ENCODE measurements around the gene MPPED2. TPM values are rescaled to one million over a fixed set of nuclear protein-coding genes. Genes with fewer than 3 reads are reported as not detected.

MPPED2 gene
- total and polyA plus RNA-seq, 2 of the 13 experiments (the other 11 are each of a cell fraction or from before 2014, with no cell fraction given): not detected

- no peak overlapping the region for H2AFZ ChIP-seq (ENCODE audit: low read length)
- in situ Hi-C loops (cut with HindIII; ENCODE audit: extremely low pct_ligation_motif_present, low pct_unique_long_range_greater_than_20kb) (no loop called here), intact Hi-C loops (cut with micrococcal nuclease; ENCODE audit: unreplicated experiment) (no loop called here)
- peaks cover 0 to 5% of the 10 kb centered on the region in 2 experiments; a peak in 1 of 5 replicates for H3K27me3 ChIP-seq (ENCODE audit: control insufficient read depth in 1 of 2, insufficient read depth in 2 of 2, low read length in 2 of 2)
- WGBS (ENCODE audit: low lambda C conversion rate): 3% methylated on average over 7 of the region's 7 CpGs
- no peaks in the 10 kb centered on the region for H4K20me1 ChIP-seq (ENCODE audit: insufficient read depth, low read length)
- ChIA-PET CTCF (ENCODE audit: low intra/inter-chr PET ratio, low total read pairs) (no interaction called here), POLR2A (no interaction called here)
- H3K9me3 ChIP-seq (ENCODE audit: low read length): no peaks in the 10 kb centered on the region
- BruUV-seq (replicated peaks): no TSS peak
- DNase-seq (ENCODE audit: low spot score) (no peak), FAIRE-seq (no peak), ATAC-seq (no peak)
- no peak overlapping the region for H3K4me2 ChIP-seq (ENCODE audit: low read depth, low read length)
- no peak overlapping the region for H3K27ac ChIP-seq (ENCODE audit: extremely low read length, insufficient read depth, low read length)
- H3K36me3 ChIP-seq (replicated peaks in 1 of 2; ENCODE audit: control insufficient read depth in 1 of 2, insufficient read depth in 2 of 2, low read length in 2 of 2): no peaks in the 10 kb centered on the region
- no peak for TF ChIP-seq ZNF800 (CRISPR knock-in tag; IDR thresholded peaks at IDR 0.05)
- no peak for TF ChIP-seq HDAC6 (IDR thresholded peaks at IDR 0.05; ENCODE audit: low read depth, low read length)
- no peak for TF ChIP-seq RFXAP (CRISPR knock-in tag; IDR thresholded peaks at IDR 0.05; ENCODE audit: borderline replicate concordance)
- TF ChIP-seq ZBTB33 (CRISPR knock-in tag; IDR thresholded peaks at IDR 0.05): no peak
- no peak for TF ChIP-seq RFX5 (IDR thresholded peaks at IDR 0.05; ENCODE audit: low read depth, low read length)
- no peak for TF ChIP-seq SMC3 (IDR thresholded peaks at IDR 0.05; ENCODE audit: low read length)
- TF ChIP-seq ZBTB37 (CRISPR knock-in tag; IDR thresholded peaks at IDR 0.05): no peak
- TF ChIP-seq ZBTB38 (CRISPR knock-in tag; IDR thresholded peaks at IDR 0.05): no peak
- no peak for TF ChIP-seq NFRKB (IDR thresholded peaks at IDR 0.05)
- TF ChIP-seq FOXO4 (CRISPR knock-in tag; conservative IDR thresholded peaks at IDR 0.05): no peak
- H3K9ac ChIP-seq (ENCODE audit: insufficient read depth, low read depth, low read length): no peak overlapping the region
- no peaks in the 10 kb centered on the region for H3K4me1 ChIP-seq (ENCODE audit: insufficient read depth, low read length)
- no peak overlapping the region for H3K4me3 ChIP-seq (replicated peaks in 1 of 3; ENCODE audit: insufficient read depth in 1 of 3, low read depth in 2 of 3, low read length in 3 of 3)
- no peaks in the 10 kb centered on the region for H3K79me2 ChIP-seq (ENCODE audit: insufficient read depth, low read length)
Observed at GRCh38 chr11:30411383-30411782, 174.8 kb downstream of the MPPED2 start.
